ENCODE data around the gene HMCES.

HMCES gene

GRCh38 chr3:129281726-129282125, 3.1 kb downstream of the HMCES start:
- DNase-seq (ENCODE audit: low read depth): no peak
- TF ChIP-seq CTCF (IDR thresholded peaks at IDR 0.05; ENCODE audit: low read depth, low read length, missing control alignments): no peak
- H3K4me3 ChIP-seq (ENCODE audit: low read depth, low read length): no peak overlapping the region

GRCh38 chr3:129282727-129283327, 4.2 kb downstream of the HMCES start:
- no peak for TF ChIP-seq CTCF (IDR thresholded peaks at IDR 0.05; ENCODE audit: low read depth, low read length, missing control alignments)
- DNase-seq (ENCODE audit: low read depth): peak; percentile 89
- no peak overlapping the region; the same call in 1 of the 2 replicates for H3K4me3 ChIP-seq (ENCODE audit: low read depth, low read length)

- no peak for DNase-seq (ENCODE audit: low read depth)
- TF ChIP-seq CTCF (IDR thresholded peaks at IDR 0.05; ENCODE audit: low read depth, low read length, missing control alignments): no peak
- no peak overlapping the region for H3K4me3 ChIP-seq (ENCODE audit: low read depth, low read length)
These were observed 7.4 kb downstream of the HMCES start for GRCh38 chr3:129286081-129286480.

- no peak for DNase-seq (ENCODE audit: low read depth)
- H3K4me3 ChIP-seq (ENCODE audit: low read depth, low read length): no peak overlapping the region
- no peak for TF ChIP-seq CTCF (IDR thresholded peaks at IDR 0.05; ENCODE audit: low read depth, low read length, missing control alignments)
These were observed 9.8 kb downstream of the HMCES start for GRCh38 chr3:129288446-129288845.

GRCh38 chr3:129289201-129289921, 10.7 kb downstream of the HMCES start:
- no peak for TF ChIP-seq CTCF (IDR thresholded peaks at IDR 0.05; ENCODE audit: low read depth, low read length, missing control alignments)
- no peak for DNase-seq (ENCODE audit: low read depth)
- no peak overlapping the region for H3K4me3 ChIP-seq (ENCODE audit: low read depth, low read length)

GRCh38 chr3:129291236-129291886, 12.7 kb downstream of the HMCES start:
- no peak for TF ChIP-seq CTCF (IDR thresholded peaks at IDR 0.05; ENCODE audit: low read depth, low read length, missing control alignments)
- DNase-seq (ENCODE audit: low read depth): no peak
- no peak overlapping the region for H3K4me3 ChIP-seq (ENCODE audit: low read depth, low read length)
